ENCODE data around the gene APP. TPM values are rescaled to one million over a fixed set of nuclear protein-coding genes. Genes with fewer than 3 reads are reported as not detected.
"Not testable (repeated sequence)": the region's sequence is repeated elsewhere in the genome, so short reads cannot be mapped to it uniquely, and the experiment has no call there.

Gene APP
- total RNA-seq, 2 donors from 2014 or later: 267 to 564 TPM

GRCh38 chr21:26085882-26086281, 84.7 kb downstream of the APP start:
- no peak overlapping the region for H3K4me3 ChIP-seq
- intact Hi-C loops (cut with DNase I): no loop called here
- H3K9me3 ChIP-seq: no peaks in the 10 kb centered on the region
- H3K27me3 ChIP-seq (replicated peaks; ENCODE audit: insufficient read depth): no peaks in the 10 kb centered on the region
- no peak for TF ChIP-seq POLR2AphosphoS5 (IDR thresholded peaks at IDR 0.05)
- TF ChIP-seq, protein P1, sequence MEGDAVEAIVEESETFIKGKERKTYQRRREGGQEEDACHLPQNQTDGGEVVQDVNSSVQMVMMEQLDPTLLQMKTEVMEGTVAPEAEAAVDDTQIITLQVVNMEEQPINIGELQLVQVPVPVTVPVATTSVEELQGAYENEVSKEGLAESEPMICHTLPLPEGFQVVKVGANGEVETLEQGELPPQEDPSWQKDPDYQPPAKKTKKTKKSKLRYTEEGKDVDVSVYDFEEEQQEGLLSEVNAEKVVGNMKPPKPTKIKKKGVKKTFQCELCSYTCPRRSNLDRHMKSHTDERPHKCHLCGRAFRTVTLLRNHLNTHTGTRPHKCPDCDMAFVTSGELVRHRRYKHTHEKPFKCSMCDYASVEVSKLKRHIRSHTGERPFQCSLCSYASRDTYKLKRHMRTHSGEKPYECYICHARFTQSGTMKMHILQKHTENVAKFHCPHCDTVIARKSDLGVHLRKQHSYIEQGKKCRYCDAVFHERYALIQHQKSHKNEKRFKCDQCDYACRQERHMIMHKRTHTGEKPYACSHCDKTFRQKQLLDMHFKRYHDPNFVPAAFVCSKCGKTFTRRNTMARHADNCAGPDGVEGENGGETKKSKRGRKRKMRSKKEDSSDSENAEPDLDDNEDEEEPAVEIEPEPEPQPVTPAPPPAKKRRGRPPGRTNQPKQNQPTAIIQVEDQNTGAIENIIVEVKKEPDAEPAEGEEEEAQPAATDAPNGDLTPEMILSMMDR (IDR thresholded peaks at IDR 0.05): no peak
- TF ChIP-seq POLR2A (IDR thresholded peaks at IDR 0.05): no peak
- DNase-seq (ENCODE audit: low spot score): no peak
- no peaks in the 10 kb centered on the region for H3K4me1 ChIP-seq (replicated peaks)
- 82% methylated on average over 1 of the region's 1 CpG for WGBS
- no peak overlapping the region for H3K27ac ChIP-seq
- no peaks in the 10 kb centered on the region for H3K36me3 ChIP-seq

- H3K36me3 ChIP-seq: no peaks in the 10 kb centered on the region
- H3K27ac ChIP-seq: no peak overlapping the region
- no peaks in the 10 kb centered on the region for H3K4me1 ChIP-seq (replicated peaks)
- H3K9me3 ChIP-seq: no peaks in the 10 kb centered on the region
- no peak for DNase-seq (ENCODE audit: low spot score)
- no peak overlapping the region for H3K4me3 ChIP-seq
- intact Hi-C loops (cut with DNase I): no loop called here
- 93% methylated on average over 4 of the region's 4 CpGs for WGBS
- H3K27me3 ChIP-seq (replicated peaks; ENCODE audit: insufficient read depth): no peaks in the 10 kb centered on the region
- no peak for TF ChIP-seq POLR2AphosphoS5 (IDR thresholded peaks at IDR 0.05)
- TF ChIP-seq, protein P1 (IDR thresholded peaks at IDR 0.05): no peak
- no peak for TF ChIP-seq POLR2A (IDR thresholded peaks at IDR 0.05)
Measured at GRCh38 chr21:26085127-26085526, 85.4 kb downstream of the APP start.

DNA sequence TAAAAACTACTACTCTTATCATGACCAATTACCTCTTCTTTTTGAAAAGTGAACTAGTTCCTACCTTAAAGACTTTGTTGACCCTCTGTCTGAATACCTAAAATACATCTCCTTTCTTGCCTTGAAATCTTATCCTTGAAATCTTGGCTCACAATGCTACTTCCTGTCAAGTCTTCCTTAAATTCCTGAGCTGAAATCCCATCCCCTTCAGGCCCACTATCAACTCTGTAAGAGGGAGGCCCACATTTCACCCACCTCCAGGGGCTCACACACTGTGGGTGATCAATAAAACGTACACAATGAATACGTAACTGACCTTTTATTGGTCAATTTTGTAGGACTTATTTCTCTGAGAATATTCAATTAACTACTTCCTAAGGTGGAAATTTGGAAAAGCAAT, 88.0 kb downstream of the APP start:
- intact Hi-C loops (cut with DNase I): no loop called here
- Histone ChIP-seq H3K27me3 (replicated peaks; ENCODE audit: insufficient read depth) (no peaks in the 10 kb centered on the region), H3K4me3 (no peak overlapping the region), H3K27ac (no peak overlapping the region), H3K36me3 (no peaks in the 10 kb centered on the region), H3K9me3 (no peaks in the 10 kb centered on the region), H3K4me1 (replicated peaks) (no peaks in the 10 kb centered on the region)
- WGBS: 89% methylated on average over 2 of the region's 2 CpGs
- TF ChIP-seq, protein P1 (IDR thresholded peaks at IDR 0.05): no peak
- TF ChIP-seq POLR2A (IDR thresholded peaks at IDR 0.05) (no peak), POLR2AphosphoS5 (IDR thresholded peaks at IDR 0.05) (no peak)
- no peak for DNase-seq (ENCODE audit: low spot score)

GRCh38 chr21:26081175-26081760, 89.3 kb downstream of the APP start:
- WGBS: 90% methylated on average over 7 of the region's 7 CpGs
- intact Hi-C loops (cut with DNase I); H3K36me3 ChIP-seq; DNase-seq (ENCODE audit: low spot score); H3K4me1 ChIP-seq (replicated peaks); H3K9me3 ChIP-seq; H3K27ac ChIP-seq; H3K4me3 ChIP-seq; H3K27me3 ChIP-seq (replicated peaks; ENCODE audit: insufficient read depth): not testable (repeated sequence)

DNA sequence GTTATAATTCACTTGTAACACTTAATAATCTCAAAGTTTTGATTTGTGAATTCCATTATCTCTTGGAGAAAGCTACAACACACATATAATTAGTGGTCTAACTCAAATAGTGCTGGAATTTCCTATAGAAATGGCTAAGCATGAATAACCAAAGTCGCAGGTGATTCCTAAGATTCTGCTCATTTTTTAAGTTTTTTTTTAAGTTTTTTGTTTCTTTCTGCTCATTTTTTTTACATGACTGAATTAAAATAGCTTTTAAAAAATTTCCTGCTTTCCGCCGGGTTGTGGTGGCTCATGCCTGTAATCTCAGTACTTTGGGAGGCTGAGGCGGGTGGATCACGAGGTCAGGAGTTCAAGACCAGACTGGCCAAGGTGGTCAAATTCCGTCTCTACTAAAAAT, 90.4 kb downstream of the APP start:
- Histone ChIP-seq H3K27me3 (replicated peaks; ENCODE audit: insufficient read depth) (no peaks in the 10 kb centered on the region), H3K36me3 (no peaks in the 10 kb centered on the region), H3K9me3 (no peaks in the 10 kb centered on the region), H3K4me3 (no peak overlapping the region), H3K27ac (no peak overlapping the region), H3K4me1 (replicated peaks) (no peaks in the 10 kb centered on the region)
- no peak for DNase-seq (ENCODE audit: low spot score)
- WGBS: 96% methylated on average over 6 of the region's 6 CpGs
- TF ChIP-seq POLR2AphosphoS5 (IDR thresholded peaks at IDR 0.05) (no peak), POLR2A (IDR thresholded peaks at IDR 0.05) (no peak)
- TF ChIP-seq, protein P1 (IDR thresholded peaks at IDR 0.05): no peak
- intact Hi-C loops (cut with DNase I): no loop called here
